ENCODE data around the gene GAB2.
"Not testable (repeated sequence)": the region's sequence is repeated elsewhere in the genome, so short reads cannot be mapped to it uniquely, and the experiment has no call there.

Gene GAB2, protein sequence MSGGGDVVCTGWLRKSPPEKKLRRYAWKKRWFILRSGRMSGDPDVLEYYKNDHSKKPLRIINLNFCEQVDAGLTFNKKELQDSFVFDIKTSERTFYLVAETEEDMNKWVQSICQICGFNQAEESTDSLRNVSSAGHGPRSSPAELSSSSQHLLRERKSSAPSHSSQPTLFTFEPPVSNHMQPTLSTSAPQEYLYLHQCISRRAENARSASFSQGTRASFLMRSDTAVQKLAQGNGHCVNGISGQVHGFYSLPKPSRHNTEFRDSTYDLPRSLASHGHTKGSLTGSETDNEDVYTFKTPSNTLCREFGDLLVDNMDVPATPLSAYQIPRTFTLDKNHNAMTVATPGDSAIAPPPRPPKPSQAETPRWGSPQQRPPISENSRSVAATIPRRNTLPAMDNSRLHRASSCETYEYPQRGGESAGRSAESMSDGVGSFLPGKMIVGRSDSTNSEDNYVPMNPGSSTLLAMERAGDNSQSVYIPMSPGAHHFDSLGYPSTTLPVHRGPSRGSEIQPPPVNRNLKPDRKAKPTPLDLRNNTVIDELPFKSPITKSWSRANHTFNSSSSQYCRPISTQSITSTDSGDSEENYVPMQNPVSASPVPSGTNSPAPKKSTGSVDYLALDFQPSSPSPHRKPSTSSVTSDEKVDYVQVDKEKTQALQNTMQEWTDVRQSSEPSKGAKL

DNA sequence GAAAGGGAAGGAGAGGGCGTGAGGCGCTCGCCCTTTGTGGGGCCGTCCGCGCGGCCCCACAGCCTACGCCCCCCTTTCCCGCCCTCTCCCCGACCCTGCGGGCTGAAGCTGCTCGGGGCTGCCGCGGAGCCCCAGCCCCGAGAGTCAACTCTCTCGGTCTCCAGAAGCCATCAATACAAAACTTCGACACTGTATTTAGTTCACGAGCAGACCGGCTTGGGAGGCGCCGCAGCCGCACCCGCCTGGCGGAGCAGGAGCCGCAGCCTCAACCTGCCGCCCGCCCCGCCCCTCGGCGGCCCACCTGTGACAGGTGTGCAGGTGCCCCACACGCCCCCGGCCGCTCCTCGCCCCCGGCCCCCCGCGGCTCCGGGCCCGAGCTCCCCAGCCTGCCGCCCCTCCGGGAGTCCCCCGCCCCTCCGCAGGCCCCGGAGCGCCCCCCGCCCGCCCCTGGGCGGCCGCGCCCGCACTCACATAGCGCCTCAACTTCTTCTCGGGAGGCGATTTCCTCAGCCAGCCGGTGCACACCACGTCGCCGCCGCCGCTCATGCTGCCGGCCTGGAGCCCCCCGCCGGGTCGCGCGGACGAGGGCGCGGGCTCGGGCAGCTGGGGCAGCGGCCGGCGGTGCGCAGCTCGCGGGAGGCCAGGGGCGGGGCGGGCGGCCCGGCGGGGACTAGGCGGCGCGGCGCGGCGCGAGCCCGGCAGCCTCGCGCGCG lies at the start of gene GAB2:
GAB2 (minus strand) TSS at position 646 of the 713 bp plus-strand sequence; CDS start at position 546, 100 bp downstream.
- peak; percentile 54 to 91 (median 87) for DNase-seq

DNA sequence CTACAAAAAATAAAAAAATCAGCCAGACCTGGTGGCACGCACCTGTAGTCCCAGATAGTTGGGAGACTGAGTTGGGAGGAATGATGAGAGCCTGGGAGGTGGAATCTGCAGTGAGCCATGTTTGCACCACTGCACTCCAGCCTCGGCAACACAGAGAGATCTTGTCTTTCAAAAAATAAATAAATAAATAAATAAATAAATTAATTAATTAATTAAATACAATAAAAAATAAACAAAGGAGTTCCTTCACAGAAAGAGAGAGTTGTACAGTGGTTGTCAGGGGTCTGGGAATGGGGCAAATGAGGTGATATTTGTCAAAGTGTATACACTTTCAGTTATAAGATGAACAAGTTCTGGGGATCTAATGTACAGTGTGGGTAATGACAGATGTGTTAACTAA lies 49.8 kb upstream of the GAB2 start:
- DNase-seq: no peak

DNA sequence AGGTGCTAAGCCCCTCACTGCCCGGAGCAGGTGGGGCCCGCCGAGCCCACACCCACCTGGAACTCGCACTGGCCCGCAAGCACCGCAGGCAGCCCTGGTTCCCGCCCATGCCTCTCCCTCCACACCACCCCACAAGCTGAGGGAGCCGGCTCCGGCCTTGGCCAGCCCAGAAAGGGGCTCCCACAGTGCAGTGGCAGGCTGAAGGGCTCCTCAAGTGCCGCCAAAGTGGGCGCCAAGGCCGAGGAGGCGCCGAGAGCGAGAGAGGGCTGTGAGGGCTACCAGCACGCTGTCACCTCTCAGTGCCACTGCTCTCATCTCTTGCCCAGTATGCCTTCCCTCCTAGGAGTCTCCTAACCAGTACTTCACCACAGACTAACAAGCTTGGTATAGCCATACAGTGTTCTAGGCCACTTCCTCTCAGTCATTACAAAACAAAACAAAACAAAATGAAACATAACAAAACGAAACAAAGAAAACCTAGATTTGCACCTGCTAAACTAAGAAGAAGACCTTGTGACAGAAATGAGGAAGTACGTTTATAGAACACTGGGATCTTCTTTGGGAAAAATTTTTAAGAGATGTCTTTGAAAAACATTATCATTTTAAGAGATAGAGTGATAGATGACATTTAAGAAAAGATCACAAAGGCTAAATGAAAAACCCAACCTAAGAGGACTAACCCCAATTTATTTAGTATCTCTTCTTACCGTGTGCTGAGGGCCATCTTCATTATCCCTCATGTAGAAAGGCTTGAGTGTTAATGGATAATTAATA lies 47.7 kb upstream of the GAB2 start:
- no peak for DNase-seq

DNA sequence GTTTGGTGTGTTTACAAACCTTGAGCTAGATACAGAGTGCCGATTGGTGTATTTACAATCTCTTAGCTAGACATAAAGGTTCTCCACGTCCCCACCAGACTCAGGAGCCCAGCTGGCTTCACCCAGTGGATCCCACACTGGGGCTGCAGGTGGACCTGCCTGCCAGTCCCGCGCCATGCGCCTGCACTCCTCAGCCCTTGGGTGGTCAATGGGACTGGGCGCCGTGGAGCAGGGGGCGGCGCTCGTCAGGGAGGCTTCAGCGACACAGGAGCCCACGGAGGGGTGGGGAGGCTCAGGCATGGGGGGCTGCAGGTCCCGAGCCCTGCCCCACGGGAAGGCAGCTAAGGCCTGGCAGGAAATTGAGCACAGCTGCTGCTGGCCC lies 47.2 kb upstream of the GAB2 start:
- DNase-seq: not testable (repeated sequence)

DNA sequence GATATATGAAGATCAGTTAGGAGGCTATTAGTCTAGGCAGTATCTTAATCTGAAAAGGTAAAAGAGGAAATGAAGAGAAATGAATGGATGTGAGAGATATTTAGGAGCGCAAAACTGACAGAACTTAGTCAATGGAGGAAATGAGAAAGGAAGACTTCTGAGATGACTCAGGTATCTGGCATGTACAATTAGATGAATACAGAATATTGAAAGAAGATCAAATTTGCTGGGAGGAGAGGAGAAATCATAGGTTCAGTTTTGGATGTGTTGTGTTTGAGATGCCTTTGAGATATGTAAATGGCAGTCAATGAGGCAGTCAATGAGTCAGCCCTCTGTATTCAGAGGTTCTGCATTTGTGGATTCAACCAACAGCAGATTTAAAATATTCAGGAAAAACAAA lies 42.9 kb upstream of the GAB2 start:
- no peak for DNase-seq

DNA sequence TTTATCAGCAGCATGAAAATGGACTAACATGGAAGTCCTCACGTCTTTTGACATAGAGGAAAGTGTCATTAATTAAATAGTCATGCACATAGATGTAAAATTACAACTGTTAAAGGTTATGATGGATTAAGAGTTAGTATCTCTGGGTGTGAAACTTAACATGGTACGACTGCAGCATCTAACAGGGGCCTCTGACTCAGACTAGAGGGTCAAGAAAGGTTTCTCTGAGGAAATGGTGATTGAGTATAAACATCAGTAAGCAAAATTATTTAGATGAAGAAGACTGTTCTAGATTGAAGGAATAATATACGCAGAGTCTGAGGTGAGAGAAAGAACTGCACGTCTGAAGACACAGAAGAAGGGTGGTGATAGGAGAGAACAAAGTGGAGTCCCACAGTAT lies 42.1 kb upstream of the GAB2 start:
- DNase-seq: no peak

DNA sequence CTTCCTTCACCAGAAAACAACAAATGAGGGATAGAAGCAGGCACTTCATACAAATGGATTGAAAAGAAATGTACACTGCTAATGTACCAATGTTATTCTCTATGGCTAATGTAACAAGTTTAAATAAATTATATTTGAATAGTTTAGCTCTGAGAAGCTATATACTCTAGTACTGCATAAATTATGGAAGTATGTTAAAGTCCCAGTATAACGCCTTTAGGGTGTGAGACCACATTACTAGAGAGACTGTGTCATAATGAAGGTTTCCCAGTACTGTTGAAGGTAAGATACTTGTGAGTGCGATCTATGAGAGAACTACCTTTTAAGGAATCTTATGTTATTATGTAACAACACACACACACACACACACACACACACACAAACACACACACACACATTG lies 39.8 kb upstream of the GAB2 start:
- DNase-seq: peak in 1 of 3 experiments; percentile 12

DNA sequence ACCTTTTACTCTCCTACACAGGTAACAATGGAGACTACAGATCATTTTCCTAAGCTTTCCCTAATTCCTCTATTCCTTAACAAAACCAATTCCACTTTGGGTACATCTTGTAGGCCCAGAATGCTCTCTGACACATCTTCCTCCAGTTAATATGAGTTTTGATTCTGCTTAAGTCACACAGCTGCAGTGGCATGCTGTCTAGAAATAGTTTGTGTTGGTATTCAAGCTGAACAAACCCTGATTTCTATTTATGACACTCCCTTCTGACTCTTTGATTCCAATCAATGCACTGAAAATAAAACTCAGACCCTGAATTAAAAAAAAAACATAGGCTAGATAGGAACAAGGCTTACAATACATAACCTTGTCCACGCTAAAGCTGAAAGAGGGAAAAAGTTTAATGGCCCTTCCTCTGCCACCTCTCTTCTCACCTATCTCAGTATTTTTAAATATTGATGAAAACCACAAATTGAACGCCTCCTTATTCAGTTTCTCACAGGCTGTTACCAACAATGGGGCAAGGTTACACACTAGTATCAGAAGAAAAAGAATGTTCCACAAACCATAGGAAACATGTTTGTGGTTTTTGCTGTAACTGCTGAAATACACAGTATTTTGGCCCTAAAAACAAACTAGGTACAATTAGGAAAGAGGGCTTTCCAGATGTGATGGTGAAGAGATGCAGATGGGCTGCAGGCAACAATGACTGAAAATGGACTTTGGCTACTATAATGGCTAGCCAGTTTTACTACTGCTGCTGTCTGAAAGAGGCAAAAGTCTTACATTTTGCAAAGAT lies 35.7 kb upstream of the GAB2 start:
- DNase-seq: no peak

DNA sequence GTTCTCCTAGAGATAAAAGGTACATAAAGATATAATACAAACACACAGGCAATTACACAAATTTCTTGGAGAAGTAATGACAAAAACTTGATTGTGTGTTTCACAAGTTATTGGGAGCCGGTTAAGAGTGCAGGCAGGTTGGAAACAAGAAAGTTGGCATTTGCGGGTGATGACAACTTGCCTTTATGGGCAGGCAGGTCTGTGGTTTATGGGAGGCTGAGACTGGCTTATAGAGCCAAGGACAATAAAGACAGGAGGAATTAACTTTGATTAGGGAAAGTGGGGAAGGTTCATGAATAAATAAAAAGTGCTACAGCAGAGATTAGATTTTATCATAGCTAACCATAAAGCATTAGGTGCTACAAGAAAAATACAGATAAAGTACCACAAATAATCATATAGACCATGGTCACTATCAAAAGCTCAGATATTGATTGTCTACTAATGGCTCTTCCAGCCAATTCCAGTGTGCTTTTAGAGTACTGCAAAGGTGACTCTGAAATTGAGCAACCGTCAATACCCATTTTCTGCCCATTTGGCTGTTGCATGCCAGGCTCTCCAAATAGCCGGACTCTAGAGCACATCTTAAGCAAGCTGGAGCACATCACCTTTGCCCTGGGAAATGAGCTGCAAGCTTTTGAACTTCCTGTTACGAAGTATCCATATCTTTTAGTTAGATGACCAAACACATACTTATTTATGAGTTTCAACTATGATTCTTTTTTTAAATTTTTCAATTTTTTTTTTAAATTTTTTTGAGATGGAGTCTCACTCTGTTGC lies 33.9 kb upstream of the GAB2 start:
- no peak for DNase-seq

DNA sequence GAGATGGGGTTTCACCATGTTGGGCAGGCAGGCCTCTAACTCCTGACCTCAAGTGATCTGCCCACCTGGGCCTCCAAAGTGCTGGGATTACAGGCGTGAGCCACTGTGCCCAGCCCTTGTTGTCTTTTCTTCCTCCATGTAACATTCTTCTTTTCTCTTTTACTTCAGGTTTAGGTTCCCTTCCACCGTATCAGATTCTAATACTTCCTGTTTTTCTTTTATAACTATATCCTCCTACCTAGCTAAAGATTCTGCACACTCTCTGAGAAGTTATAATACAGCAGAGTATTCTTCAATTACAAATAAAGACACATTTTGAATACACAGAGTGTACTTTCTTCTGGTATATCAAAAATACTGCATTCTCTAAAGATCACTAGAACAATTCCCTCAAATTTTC lies 33.2 kb upstream of the GAB2 start:
- DNase-seq: no peak

DNA sequence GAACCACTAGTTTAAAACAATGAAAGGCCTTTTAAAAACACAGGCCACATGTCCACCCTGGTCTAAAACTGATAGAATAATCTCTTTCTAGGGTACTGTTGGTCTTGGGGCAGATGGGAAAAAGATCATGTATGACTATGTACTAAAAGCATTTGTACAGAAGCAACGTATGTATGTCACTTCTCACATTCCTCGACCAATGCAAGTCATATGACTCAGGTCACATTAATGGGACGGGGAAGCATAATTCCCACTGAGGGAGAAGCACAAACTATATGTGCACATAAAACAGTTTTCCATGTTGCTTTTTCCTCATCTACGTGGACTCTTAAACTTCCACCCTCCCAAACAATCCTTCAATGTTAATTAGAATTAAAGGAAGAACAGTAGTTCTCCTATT lies 32.2 kb upstream of the GAB2 start:
- DNase-seq: no peak

DNA sequence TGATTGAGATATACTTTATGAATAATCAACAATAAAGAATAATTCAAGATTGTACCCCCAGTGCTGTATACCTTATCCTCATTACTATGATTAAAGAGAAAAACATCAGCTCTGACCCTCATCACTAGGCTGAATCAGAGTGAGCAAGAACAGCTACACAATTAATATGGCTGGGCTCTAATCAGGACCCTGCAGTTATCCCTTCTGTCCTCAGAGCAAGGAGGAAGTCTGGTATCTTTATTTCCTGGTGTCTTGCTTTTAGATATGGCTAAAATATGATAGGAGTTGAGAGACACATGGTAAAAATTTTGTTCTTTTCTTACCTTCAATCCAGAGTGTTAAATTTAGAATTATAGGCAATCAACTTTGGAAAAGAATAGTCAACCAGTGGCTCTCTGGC lies 28.6 kb upstream of the GAB2 start:
- DNase-seq: no peak

DNA sequence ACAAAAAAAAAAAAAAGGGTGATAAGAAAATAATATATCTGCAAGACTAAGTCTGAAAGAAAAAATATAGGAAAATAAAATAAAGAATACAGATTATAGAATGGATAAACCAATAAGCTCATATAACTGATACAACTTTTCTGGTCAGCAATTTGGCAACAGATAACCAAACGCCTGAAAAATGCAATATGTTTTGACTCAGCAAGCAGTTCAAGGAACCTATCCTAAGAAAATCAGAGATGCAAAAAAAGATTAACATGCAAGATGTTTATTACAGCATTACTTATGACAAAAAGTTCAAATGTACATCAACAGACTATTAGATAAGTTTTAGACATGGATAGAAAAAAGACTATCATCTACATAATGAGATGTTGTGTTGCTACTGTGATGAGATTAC lies 27.1 kb upstream of the GAB2 start:
- DNase-seq: no peak

DNA sequence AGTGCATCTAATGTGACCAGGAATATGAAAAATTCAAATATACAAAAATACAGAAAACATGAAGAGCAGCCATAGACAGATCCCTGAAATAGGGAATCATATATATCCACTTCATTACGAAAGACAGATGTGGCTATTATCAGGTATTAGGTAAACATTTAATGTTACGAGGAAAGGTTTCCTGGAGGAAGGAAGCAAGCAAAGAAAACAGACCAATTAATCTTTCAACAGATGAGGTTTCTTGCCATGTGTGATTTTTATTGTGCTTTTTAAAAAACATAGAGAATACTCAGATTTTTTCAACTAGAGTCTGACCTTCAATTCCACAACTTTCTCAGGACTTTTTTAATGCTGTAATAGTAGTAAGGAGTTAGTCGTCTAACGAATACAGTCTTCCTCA lies 24.3 kb upstream of the GAB2 start:
- no peak for DNase-seq

DNA sequence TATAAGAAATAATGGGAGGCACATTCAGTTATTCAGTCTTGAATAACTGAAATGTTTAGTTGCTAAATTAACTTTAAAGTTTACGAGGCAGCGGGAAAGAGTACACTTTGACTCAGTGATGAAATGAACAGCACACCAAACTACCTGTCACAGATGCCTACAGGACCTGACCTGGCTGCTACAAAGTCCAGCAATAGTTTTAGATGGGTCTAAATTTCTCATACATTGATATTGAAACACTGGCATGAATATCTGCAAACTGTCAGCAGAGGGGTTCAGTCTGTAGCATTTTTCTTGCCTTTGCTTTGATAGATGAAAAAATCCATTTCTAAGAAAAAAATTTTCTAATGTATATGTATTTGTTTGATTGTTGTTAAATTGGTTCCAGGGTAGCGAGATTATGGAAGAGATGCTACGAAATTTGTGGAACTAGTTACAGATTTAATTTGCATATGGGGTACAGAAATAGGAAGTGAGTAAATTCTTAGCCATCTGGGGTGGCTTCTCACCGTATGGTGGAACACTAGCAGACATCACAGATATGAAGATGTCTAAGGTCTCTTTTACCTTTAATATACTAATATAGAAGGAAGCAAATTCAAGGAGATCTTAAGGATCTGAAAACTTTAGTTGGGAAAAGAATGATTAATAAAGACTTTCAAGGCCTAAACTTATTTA lies 20.8 kb upstream of the GAB2 start:
- DNase-seq: no peak

DNA sequence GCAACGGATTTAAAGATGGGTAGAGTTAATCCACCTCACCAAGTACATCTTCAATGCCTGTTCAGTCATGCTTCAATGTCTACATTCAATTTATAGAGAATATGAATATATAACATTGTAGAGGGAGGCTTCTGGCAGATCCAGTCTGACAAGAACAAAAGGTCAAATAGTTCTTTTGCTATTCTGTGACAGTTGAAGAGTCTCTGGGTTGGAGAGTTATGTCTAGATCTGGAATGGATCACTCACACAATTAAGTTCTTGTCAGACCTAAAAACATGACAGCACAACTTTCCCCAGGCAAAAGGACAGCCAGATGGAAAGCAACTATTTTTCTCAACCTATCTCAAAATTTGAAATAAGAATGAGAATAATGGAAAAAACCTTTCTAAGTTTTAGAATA lies 15.3 kb upstream of the GAB2 start:
- DNase-seq: peak in 1 of 3 experiments; percentile 17

DNA sequence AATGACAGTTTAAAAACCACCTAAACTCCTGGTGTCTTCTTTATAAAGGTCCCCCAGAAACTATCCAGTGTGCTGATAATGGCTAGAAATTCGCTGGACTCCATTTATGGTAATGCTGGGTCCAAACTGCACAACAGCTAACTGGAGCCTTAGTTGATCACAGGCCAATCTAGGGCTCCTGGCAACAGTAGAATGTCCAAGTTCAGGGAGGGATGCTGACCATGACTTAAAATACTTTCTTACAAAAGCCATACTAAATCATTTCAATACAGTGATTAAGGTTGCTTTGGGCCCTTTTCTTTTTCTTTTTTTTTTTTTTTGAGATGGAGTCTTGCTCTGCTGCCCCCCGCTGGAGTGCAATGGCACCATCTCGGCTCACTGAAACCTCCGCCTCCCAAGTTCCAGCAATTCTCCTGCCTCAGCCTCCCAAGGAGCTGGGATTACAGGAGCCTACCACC lies 14.5 kb upstream of the GAB2 start:
- DNase-seq: peak in 2 of 3 experiments; percentile 4 to 28

DNA sequence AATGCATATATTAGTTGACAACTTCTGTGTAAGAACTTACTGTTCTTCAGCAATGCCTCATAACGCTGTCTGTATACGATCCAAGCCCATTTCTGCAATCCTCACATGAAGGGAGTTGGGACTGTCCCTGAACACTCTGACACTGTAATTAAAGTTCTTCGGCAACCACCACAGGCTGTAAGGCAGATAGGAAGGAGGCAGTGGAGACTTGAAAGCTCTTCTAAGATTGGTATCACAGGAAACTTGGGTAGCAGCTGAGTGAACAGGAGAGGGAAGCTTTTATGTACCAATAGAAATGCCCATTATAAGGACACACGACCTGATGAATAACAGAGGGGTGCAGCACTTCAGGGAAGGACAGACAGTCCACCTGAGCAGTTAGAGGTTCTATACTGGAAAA lies 12.0 kb upstream of the GAB2 start:
- DNase-seq: no peak

DNA sequence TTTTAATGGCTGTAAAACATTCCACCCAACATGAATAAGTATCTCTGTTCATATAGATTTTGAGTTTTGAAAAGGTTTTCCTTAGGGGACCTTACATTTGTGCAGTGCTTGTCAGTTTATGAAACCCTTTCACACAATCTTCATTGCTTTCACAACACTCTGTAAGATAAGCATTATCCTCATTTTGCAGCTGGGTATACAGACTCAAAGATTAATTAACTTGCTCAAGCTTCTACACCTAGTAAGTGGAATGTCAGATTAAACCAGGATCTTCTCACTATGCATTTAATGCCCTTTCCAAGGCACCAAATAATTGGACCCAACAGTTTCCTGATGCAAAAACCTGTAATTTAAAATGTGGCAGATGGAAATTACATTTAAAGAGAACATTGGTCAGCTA lies 11.6 kb upstream of the GAB2 start:
- DNase-seq: no peak

DNA sequence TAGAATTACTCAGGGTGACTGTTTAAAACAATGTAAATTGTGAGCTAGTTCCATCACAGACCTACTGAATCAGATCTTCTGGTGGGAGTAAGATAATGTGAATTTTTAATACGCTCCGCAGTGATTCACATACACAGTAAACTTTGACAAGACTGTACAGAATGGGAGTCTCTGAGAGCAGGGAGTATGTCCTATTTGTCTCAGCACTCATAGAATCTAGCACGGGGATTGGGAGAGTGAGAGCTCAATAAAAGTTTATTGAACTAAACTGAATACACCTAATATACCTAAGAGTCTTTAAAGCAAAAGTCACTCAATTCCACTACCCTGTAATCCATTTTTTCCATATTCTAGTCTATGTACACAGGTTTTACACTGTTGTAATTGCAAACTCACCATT lies 11.2 kb upstream of the GAB2 start:
- no peak for DNase-seq

DNA sequence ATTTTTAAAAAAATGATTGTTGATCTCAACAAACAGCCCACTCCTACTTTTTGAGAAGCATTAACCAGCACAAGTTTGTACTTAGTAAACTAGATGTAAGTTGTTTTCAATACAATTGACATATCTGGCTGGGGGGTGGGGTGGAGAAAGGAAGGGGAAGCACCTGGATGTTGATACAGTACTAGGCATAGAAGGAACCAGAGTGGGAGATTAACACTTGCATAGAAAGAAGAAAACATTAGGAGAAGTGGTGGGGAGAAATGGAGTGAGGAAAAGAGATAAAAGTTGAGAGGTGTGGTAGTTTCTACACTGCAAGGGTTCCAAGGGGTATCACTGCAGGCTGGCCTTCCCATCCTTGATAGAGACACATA lies 10.6 kb upstream of the GAB2 start:
- DNase-seq: no peak

Measured in NCI-H1417 (cell line).